Measurements from ENCODE around the gene TNFSF12.

- no peak for TF ChIP-seq POLR2AphosphoS5 (IDR thresholded peaks at IDR 0.05; ENCODE audit: borderline replicate concordance, low read depth, low read length)
- TF ChIP-seq EZH2 (IDR thresholded peaks at IDR 0.05) = no peak
Observed at GRCh38 chr17:7563115-7563869, 14.4 kb downstream of the TNFSF12 start.
